MCF 10A (cell line): Measurements from ENCODE around the gene TMEM119. TPM values are rescaled to one million over a fixed set of nuclear protein-coding genes. Genes with fewer than 3 reads are reported as not detected.

Experiments used
- BruUV-seq: library from RNA; stranded (reverse); fragments of 400-500 nt; replicated peaks from 2 replicates; lab custom pipeline; 2021; lab: Mats Ljungman, UMichigan
- CTCF ChIA-PET: fragments of 300-600 bp; sonication (Branson Sonifier 250); formaldehyde crosslinking; extraction: SDS; loops from one replicate; lab custom pipeline; 2021; ENCODE audit warnings: antibody characterized with exemption, inconsistent platforms; lab: Yijun Ruan, JAX
- POLR2A ChIA-PET: fragments of 300-600, 350-650 bp; sonication (Branson Sonifier 250); formaldehyde crosslinking; extraction: SDS; loops from one replicate; lab custom pipeline; 2020; ENCODE audit warnings: antibody characterized with exemption, inconsistent platforms; lab: Yijun Ruan, JAX
- DNase-seq: peaks from one replicate; pipeline ENCODE4 v3.0.0-alpha.2; 2018; ENCODE audit not compliant: unreplicated experiment
- H3K27ac Mint-ChIP-seq: one replicate; pipeline ENCODE4 v1.8.0; 2022; ENCODE audit warnings: mild to moderate bottlenecking, low read depth, mixed read lengths; ENCODE audit not compliant: unreplicated experiment
- H3K27me3 Mint-ChIP-seq: one replicate; pipeline ENCODE4 v1.8.0; 2022; ENCODE audit warnings: mixed read lengths; ENCODE audit not compliant: insufficient read depth, unreplicated experiment
- H3K36me3 Mint-ChIP-seq: one replicate; pipeline ENCODE4 v1.8.0; 2022; ENCODE audit warnings: mild to moderate bottlenecking, moderate library complexity, mixed read lengths; ENCODE audit not compliant: insufficient read depth, unreplicated experiment
- H3K4me1 Mint-ChIP-seq: one replicate; pipeline ENCODE4 v1.8.0; 2022; ENCODE audit warnings: mixed read lengths; ENCODE audit not compliant: insufficient read depth, unreplicated experiment
- H3K4me3 Mint-ChIP-seq: one replicate; pipeline ENCODE4 v1.8.0; 2022; ENCODE audit warnings: mild to moderate bottlenecking, moderate library complexity, mixed read lengths; ENCODE audit not compliant: unreplicated experiment
- H3K9me3 Mint-ChIP-seq: one replicate; pipeline ENCODE4 v1.8.0; 2022; ENCODE audit warnings: mixed read lengths; ENCODE audit not compliant: unreplicated experiment
- CTCF ChIP-seq: fragments of 200-600 bp; IDR thresholded peaks from one replicate; pipeline ENCODE4 v1.8.0; 2022; ENCODE audit warnings: antibody characterized with exemption, mild to moderate bottlenecking; ENCODE audit not compliant: unreplicated experiment
- intact Hi-C: fragments of 100-400 bp; cut with micrococcal nuclease; formaldehyde crosslinking; loops from 2 replicates; pipeline ENCODE4 v1.14.1; 2022
- total RNA-seq: library from RNA; stranded (reverse); gene quantifications from 2 replicates; pipeline ENCODE4 v1.2.3, GENCODE V29; 2022

The TMEM119 gene
- total RNA-seq, 1 experiment from 2014 or later: not detected

- no TSS peak for BruUV-seq
- intact Hi-C loops: loop anchor here (5.0 kb wide), 1 partner anchor 100 kb away; the partner anchor contains the start of gene FICD
Measured at GRCh38 chr12:108616941-108617858, 19.3 kb upstream of the TMEM119 start.

GRCh38 chr12:108616359-108616758 lies 18.5 kb upstream of the TMEM119 start:
- POLR2A ChIA-PET: interaction anchor here (8.4 kb wide), 1 partner anchor 53 kb away, joined by 105 read pairs; the partner anchor contains the start of genes ISCU and SART3
- no peak for DNase-seq
- intact Hi-C loops: loop anchor here (5.0 kb wide), 1 partner anchor 99 kb away; the partner anchor contains the start of gene FICD
- Mint-ChIP-seq H3K36me3 (no peaks in the 10 kb centered on the region), H3K4me1 (peaks cover 6% of the 10 kb centered on the region), H3K4me3 (no peak overlapping the region), H3K27ac (no peak overlapping the region), H3K9me3 (no peaks in the 10 kb centered on the region), H3K27me3 (no peaks in the 10 kb centered on the region)
- no peak for TF ChIP-seq CTCF
- BruUV-seq: no TSS peak
- CTCF ChIA-PET: interaction anchor here (0.8 to 7.6 kb wide), 9 partner anchors 13 to 698 kb away, joined by 3 to 274 read pairs (median 4); partner anchors contain the start of genes ALKBH2, ISCU, SART3 and SELPLG

More at GRCh38 chr12:108616941-108617858, 19.3 kb upstream of the TMEM119 start:
- Mint-ChIP-seq H3K27ac (no peak overlapping the region), H3K4me3 (no peak overlapping the region), H3K9me3 (no peaks in the 10 kb centered on the region), H3K4me1 (no peaks in the 10 kb centered on the region), H3K36me3 (peaks cover 4% of the 10 kb centered on the region), H3K27me3 (no peaks in the 10 kb centered on the region)
- DNase-seq: peak; percentile 38
- POLR2A ChIA-PET: interaction anchor here (1.8 to 8.4 kb wide), 2 partner anchors 49 to 54 kb away, joined by 5 to 105 read pairs; partner anchors contain the start of genes ISCU and SART3
- no peak for TF ChIP-seq CTCF
- CTCF ChIA-PET: interaction anchor here (0.6 to 7.6 kb wide), 48 partner anchors 10 to 1180 kb away, joined by 3 to 274 read pairs (median 4); partner anchors contain the start of genes ALKBH2, ISCU, SART3 and SELPLG

GRCh38 chr12:108615918-108616317 lies 18.0 kb upstream of the TMEM119 start:
- TF ChIP-seq CTCF: no peak
- no peaks in the 10 kb centered on the region for H3K9me3 Mint-ChIP-seq
- H3K4me1 Mint-ChIP-seq: peaks cover 6% of the 10 kb centered on the region
- H3K4me3 Mint-ChIP-seq: no peak overlapping the region
- ChIA-PET CTCF (interaction anchor here (0.6 to 7.6 kb wide), 11 partner anchors 14 to 626 kb away, joined by 3 to 274 read pairs (median 4); partner anchors contain the start of genes ISCU, SART3 and SELPLG), POLR2A (interaction anchor here (8.4 kb wide), 1 partner anchor 52 kb away, joined by 105 read pairs; the partner anchor contains the start of genes ISCU and SART3)
- H3K27me3 Mint-ChIP-seq: no peaks in the 10 kb centered on the region
- no TSS peak for BruUV-seq
- intact Hi-C loops: loop anchor here (5.0 kb wide), 1 partner anchor 99 kb away; the partner anchor contains the start of gene FICD
- H3K27ac Mint-ChIP-seq: no peak overlapping the region
- no peaks in the 10 kb centered on the region for H3K36me3 Mint-ChIP-seq
- no peak for DNase-seq
